ENCODE results near the gene PTPRO.

PTPRO gene

DNA sequence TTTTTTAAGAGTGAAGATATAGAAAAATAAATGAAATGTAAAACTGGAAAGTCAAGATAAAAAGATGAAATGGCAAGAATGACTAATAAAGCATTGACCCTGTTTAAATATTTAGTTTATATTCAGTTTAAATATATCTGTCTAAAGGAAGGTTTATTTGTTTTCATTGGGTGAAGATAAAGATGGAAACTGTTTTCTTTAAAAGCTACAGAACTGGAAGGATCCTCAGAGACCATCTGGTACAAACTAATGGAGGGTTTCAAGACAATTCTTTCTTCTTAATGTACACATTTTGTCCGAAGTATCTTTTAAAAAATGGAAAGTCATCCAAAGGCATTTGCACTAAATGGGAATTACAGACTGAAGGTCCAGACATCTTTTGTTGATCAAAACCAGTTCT, 324.3 kb downstream of the PTPRO start:
- in situ Hi-C loops (cut with HindIII; ENCODE audit: low pct_ligation_motif_present, low pct_unique_long_range_greater_than_20kb, low sequenced_read_pairs): no loop called here
- no peak for DNase-seq

Measured in ACHN (cell line).